GM21825 (cell line): Measurements from ENCODE around the gene RADIL.
A peak's percentile ranks its signal among the peaks of the same experiment; 100 is the strongest.
"Not testable (repeated sequence)": the region's sequence is repeated elsewhere in the genome, so short reads cannot be mapped to it uniquely, and the experiment has no call there.

ENCODE experiments used
- ATAC-seq: cut with Tn5 transposase; IDR thresholded peaks from one replicate; pipeline ENCODE4 v1.9.1; 2021; ENCODE audit warnings: mild to moderate bottlenecking, moderate library complexity; ENCODE audit not compliant: unreplicated experiment

The RADIL gene, protein sequence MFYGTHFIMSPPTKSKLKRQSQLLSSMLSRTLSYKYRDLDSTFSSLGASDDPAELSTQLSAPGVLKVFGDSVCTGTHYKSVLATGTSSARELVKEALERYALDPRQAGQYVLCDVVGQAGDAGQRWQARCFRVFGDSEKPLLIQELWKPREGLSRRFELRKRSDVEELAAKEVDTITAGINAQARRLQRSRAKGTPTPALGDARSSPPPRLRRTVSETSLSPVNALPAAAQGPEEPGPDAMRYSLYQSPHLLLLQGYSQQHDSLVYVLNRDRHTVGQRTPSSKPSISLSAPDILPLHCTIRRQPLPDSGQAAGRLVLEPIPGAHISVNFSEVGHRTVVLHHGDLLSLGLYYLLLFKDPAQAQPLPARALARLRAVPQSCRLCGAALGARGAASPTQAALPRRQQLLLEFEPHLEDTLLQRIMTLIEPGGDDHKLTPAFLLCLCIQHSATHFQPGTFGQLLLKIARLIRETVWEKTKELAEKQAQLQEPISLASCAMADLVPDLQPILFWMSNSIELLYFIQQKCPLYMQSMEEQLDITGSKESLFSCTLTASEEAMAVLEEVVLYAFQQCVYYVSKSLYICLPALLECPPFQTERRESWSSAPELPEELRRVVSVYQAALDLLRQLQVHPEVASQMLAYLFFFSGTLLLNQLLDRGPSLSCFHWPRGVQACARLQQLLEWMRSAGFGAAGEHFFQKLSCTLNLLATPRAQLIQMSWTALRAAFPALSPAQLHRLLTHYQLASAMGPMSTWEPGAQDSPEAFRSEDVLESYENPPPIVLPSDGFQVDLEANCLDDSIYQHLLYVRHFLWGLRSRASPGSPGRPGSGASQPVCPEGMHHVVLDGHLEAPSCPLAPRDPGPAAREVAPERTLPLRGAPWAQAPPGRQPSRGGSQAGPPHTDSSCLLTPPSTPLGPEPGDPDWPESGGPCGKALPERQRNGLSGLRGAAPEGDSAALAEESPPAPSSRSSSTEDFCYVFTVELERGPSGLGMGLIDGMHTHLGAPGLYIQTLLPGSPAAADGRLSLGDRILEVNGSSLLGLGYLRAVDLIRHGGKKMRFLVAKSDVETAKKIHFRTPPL

DNA sequence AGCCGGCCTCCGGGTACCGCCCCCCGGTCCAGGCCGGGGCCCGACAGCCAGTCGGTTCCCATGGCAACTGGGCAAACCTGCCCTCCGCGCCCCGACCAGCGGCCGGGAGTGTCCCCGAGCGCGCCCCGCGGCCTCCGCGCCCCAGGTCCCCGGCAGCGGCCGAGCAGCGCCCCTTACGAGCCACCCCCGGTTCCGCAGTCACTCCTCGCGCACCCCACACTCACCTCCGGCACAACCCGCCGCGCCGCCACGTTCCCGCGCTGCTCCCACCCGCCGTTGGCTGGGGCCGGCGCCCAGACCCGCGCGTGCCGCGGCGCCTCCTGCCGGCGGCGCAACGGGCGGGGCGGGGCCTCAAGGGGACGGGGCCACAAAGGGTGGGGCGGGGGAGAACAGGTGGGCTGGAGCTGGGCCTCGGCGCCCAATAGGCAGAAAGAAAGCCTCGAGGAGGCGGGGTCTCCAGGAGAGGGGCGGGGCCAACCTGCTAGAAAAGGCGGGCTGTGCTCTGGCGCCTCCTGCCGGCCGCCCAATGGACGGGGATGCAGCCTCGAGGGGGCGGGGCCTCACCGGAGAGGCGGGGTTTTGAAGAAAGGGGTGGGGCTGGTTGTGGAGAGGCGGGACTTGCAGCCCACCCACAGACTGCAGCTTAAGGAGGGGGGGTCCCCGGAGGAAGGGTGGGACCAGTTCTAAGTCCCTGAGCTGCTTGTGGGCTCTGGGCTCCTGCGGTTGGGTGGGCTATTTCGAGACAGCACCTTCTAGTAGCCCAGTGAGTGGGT lies at the start of gene RADIL:
RADIL (minus strand) TSS at position 345 of the 773 bp plus-strand sequence. CDS start 5,577 bp downstream, outside the sequence.
- peak; percentile 81 for ATAC-seq

GRCh38 chr7:4931943-4932342 lies 48.4 kb upstream of the RADIL start:
- ATAC-seq: no peak

DNA sequence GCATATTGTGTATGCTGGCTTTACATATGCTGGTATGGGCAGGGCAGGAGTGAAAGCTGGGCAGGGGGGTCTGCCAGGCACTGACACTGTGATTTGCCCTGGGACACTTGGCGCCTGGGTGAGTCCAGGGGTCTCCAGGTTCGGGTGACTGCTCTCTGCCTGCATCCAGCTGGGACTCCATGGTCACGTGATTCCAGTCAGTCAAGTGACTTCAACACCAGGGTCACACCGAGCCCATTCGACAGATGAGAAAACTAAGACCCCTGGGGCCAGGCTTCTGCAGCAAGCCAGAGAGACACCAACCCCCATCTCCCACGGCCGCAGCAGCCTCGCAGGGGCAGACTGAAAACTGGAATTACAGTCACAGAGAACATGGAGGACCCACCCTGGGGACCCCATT lies 45.5 kb upstream of the RADIL start:
- ATAC-seq: no peak

GRCh38 chr7:4928445-4928844 lies 44.9 kb upstream of the RADIL start:
- no peak for ATAC-seq

- ATAC-seq: no peak
Measured at GRCh38 chr7:4919969-4920766, 36.7 kb upstream of the RADIL start.

DNA sequence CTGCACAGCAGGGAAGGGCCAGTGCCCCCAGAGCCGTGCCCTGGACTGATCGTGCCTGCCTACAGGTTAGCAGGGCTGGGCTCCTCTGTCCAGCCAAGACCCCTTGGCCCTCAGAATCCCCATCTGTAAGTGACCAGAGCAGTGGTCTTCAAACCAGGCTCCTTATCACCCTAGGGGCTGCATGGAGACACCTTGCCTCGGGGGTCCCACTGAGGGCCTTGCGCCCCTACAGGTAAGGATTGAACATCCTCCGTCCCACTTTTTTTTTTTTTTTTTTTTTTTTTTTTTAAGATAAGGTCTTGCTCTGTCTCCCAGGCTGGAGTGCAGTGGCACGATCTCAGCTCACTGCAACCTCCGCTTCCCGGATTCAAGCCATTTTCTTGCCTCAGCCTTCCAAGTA lies 32.6 kb upstream of the RADIL start:
- no peak for ATAC-seq

DNA sequence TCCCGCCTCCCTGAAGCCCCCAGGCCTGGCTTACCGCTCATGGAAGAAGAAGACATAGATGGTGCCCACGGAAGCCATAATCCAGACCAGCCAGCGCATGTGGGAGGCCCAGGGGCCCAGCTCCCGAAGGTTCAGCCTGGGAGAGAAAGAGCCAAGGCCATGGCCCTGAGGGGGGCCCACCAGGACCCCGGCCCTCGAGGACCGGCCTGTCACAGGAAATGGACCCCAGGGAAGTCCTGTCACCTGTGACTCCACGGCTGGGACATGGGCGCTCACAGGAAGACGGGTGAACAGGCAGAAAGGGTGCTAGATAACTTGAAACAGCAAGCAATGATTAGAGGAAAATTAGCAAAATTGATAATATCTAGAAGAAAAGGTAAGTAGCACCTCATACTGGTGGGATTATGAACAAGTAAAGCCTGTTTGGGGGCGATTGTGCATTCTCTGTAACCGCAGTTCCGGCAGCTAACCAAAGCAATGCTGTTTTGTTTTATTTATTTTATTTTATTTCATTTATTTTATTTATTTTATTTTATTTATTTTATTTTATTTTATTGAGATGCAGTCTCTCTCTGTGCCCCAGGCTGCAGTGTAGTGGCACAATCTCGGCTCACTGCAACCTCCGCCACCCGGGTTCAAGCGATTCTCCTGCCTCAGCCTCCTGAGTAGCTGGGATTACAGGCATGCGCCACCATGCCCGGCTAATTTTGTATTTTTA lies 27.8 kb upstream of the RADIL start:
- no peak for ATAC-seq

- no peak for ATAC-seq
Measured at GRCh38 chr7:4906682-4907081, 23.2 kb upstream of the RADIL start.

GRCh38 chr7:4905171-4905570 lies 21.7 kb upstream of the RADIL start:
- ATAC-seq: no peak

GRCh38 chr7:4904346-4904745 lies 20.8 kb upstream of the RADIL start:
- no peak for ATAC-seq

- ATAC-seq: no peak
Measured at GRCh38 chr7:4895766-4896165, 12.2 kb upstream of the RADIL start.

DNA sequence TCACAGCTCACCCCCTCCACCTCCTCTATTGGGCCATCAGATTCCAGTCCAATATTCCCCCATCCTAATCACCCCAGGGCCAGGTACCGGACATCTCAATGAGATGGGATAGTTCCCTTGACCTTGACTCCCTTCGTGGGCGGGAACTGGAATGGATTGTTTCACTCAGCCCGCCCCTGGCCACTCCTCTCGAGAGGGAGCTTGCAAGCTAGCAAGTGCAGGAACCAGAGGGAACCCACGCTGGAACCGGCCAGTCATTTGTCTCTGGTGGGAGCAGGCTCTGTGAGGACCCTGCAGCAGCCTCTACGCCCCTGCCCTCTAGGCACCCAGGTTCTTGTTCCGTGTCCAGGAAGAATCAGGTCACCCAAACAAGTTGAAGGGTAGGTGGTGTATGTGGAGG lies 11.0 kb upstream of the RADIL start:
- ATAC-seq: no peak

DNA sequence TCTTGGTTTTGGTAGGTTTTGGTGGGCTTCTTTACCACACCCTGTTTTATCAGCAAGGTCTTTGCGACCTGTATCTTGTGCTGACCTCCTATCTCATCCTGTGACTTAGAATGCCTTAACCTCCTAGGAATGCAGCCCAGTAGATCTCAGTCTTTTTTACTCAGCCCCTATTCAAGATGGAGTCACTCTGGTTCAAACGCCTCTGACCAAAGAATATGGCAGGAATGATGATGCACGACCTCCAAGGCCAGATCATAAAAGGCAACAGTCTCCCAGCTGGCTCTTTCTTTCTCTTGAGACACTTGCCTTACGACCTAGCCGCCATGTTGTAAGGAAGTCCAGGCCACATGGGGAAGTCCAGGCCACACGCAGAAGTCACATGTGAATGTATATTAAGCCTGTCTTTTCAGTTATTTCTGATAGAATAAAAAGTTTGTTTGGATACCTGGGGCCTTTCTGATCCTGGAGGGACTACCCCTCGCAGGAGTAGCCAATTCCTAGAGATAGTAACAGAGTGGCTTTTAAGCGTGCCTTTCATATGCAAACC lies 10.5 kb upstream of the RADIL start:
- no peak for ATAC-seq

GRCh38 chr7:4893188-4893587 lies 9.7 kb upstream of the RADIL start:
- ATAC-seq: not testable (repeated sequence)

GRCh38 chr7:4891522-4891921 lies 8.0 kb upstream of the RADIL start:
- not testable (repeated sequence) for ATAC-seq

DNA sequence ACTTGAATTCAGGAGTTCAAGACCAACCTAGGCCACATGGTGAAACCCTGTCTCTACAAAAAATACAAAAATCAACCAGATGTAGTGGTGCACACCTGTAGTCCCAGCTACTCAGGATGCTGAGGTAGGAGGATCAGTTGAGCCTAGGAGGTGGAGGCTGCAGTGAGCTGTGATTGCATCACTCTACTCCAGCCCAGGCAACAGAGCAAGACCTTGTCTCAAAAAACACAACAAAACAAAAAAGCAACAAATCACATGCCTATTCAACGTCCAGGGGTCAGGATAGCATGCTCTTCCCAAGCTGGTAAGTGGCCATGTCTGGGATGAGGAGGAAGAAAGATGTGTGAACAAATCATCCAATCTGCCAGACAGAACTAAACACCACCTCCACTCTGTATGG lies 6.2 kb upstream of the RADIL start:
- no peak for ATAC-seq

DNA sequence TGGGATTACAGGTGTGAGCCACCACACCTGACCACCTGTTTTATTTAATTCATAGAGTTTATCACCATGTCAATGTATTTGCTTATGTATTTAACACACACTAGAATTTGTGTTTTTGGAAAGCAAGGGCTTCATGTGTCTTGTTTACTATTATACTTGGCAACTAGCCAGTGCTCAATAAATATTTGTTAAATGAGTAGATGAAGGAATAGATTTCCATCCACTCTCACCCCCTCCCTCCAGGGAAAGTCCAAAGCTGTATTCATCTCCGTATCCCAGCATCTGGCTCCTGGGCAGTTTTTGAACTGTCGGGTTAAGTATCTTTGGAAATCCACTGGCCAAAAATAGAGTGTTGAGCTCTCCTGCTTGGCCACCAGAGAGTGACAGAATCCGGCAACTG lies 4.6 kb upstream of the RADIL start:
- no peak for ATAC-seq

DNA sequence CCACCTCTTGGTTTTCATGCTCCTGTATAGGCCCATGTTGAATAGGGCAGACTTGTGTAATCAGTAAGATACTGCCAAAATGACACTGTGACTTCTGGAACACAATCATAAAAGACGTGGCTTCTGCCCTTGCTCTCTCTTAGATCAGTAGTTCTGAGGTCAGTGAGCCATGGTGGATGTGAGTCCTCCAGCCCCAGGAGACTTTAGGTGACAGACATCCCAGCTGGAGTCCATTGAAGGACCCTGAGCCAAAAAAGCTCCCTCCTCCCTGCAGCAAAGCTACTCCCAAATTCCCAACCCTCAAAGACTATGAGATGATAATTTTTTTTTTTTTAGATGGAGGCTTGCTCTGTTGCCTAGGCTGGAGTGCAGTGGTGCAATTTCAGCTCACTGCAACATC lies 3.2 kb upstream of the RADIL start:
- ATAC-seq: no peak

- ATAC-seq: no peak
Measured at GRCh38 chr7:4885317-4885807, 1.8 kb upstream of the RADIL start.
